HepG2 (cell line): Measurements from ENCODE around the gene COPS3. TPM values are rescaled to one million over a fixed set of nuclear protein-coding genes. Genes with fewer than 3 reads are reported as not detected.
A peak's percentile ranks its signal among the peaks of the same experiment; 100 is the strongest.

Source experiments
- ASH2L ChIP-seq: fragments of 300-600, 200-600 bp; sonication (generic); IDR thresholded peaks from 2 replicates; pipeline ENCODE4 v1.7.0; 2017; ENCODE audit warnings: low read depth, mild to moderate bottlenecking, moderate library complexity, mixed read lengths, low read length; ENCODE audit not compliant: insufficient read length
- BRF2 ChIP-seq: sonication (generic); formaldehyde crosslinking; IDR thresholded peaks from 2 replicates; pipeline ENCODE4 v1.8.1; 2022; ENCODE audit warnings: mild to moderate bottlenecking, missing genetic modification reagents
- FOXJ3 ChIP-seq: sonication (generic); formaldehyde crosslinking; IDR thresholded peaks from 2 replicates; pipeline ENCODE4 v1.4.0; 2020; ENCODE audit warnings: missing genetic modification reagents, mild to moderate bottlenecking, borderline replicate concordance
- GATAD1 ChIP-seq: IDR thresholded peaks from 2 replicates; pipeline ENCODE4 v1.6.1; 2016; ENCODE audit warnings: missing genetic modification reagents, missing compliant biosample characterization
- HIVEP1 ChIP-seq: sonication (generic); formaldehyde crosslinking; IDR thresholded peaks from 2 replicates; pipeline ENCODE4 v1.4.0; 2020; ENCODE audit warnings: mild to moderate bottlenecking, missing genetic modification reagents
- HNF1B ChIP-seq: sonication (generic); formaldehyde crosslinking; IDR thresholded peaks from 2 replicates; pipeline ENCODE4 v1.5.1; 2020; ENCODE audit warnings: mild to moderate bottlenecking, moderate library complexity, missing genetic modification reagents
- JDP2 ChIP-seq: sonication (generic); formaldehyde crosslinking; IDR thresholded peaks from 2 replicates; pipeline ENCODE4 v1.8.1; 2022; ENCODE audit warnings: missing genetic modification reagents, borderline replicate concordance
- JUNB ChIP-seq: sonication (generic); formaldehyde crosslinking; IDR thresholded peaks from 2 replicates; pipeline ENCODE4 v1.8.0; 2022; ENCODE audit warnings: missing genetic modification reagents, mild to moderate bottlenecking, borderline replicate concordance
- MXD1 ChIP-seq: sonication (generic); formaldehyde crosslinking; IDR thresholded peaks from 2 replicates; pipeline ENCODE4 v1.4.0; 2020; ENCODE audit warnings: mild to moderate bottlenecking, missing genetic modification reagents
- PATZ1 ChIP-seq: sonication (generic); formaldehyde crosslinking; IDR thresholded peaks from 2 replicates; pipeline ENCODE4 v1.4.0; 2020; ENCODE audit warnings: missing genetic modification reagents
- POGZ ChIP-seq: sonication (generic); formaldehyde crosslinking; IDR thresholded peaks from 2 replicates; pipeline ENCODE4 v1.4.0; 2020; ENCODE audit warnings: mild to moderate bottlenecking, missing genetic modification reagents
- SP2 ChIP-seq: sonication (generic); formaldehyde crosslinking; IDR thresholded peaks from 2 replicates; pipeline ENCODE4 v1.5.1; 2020; ENCODE audit warnings: mild to moderate bottlenecking, missing genetic modification reagents
- TRIM24 ChIP-seq: sonication (generic); formaldehyde crosslinking; IDR thresholded peaks from 2 replicates; pipeline ENCODE4 v1.8.0; 2022; ENCODE audit warnings: mild to moderate bottlenecking, missing genetic modification reagents
- UBTF ChIP-seq: sonication (generic); formaldehyde crosslinking; IDR thresholded peaks from 2 replicates; pipeline ENCODE4 v1.4.0; 2020; ENCODE audit warnings: mild to moderate bottlenecking, missing genetic modification reagents
- ZBTB2 ChIP-seq: sonication (generic); formaldehyde crosslinking; IDR thresholded peaks from 2 replicates; pipeline ENCODE4 v1.8.0; 2022; ENCODE audit warnings: low read depth, missing genetic modification reagents
- ZFP37 ChIP-seq: sonication (generic); formaldehyde crosslinking; IDR thresholded peaks from 2 replicates; pipeline ENCODE4 v1.4.0; 2020; ENCODE audit warnings: missing genetic modification reagents, borderline replicate concordance
- ZNF264 ChIP-seq: sonication (generic); formaldehyde crosslinking; IDR thresholded peaks from 2 replicates; pipeline ENCODE4 v1.4.0; 2020; ENCODE audit warnings: missing genetic modification reagents
- ZNF605 ChIP-seq: sonication (generic); formaldehyde crosslinking; IDR thresholded peaks from 2 replicates; pipeline ENCODE4 v1.8.0; 2022; ENCODE audit warnings: mild to moderate bottlenecking, missing genetic modification reagents
- ZNF772 ChIP-seq: sonication (generic); formaldehyde crosslinking; IDR thresholded peaks from 2 replicates; pipeline ENCODE4 v1.5.0; 2020; ENCODE audit warnings: mild to moderate bottlenecking, missing genetic modification reagents
- ZSCAN9 ChIP-seq: IDR thresholded peaks from 2 replicates; pipeline ENCODE4 v1.6.1; 2016; ENCODE audit warnings: borderline replicate concordance
- polyA plus RNA-seq, 8 experiments: library from polyadenylated mRNA; depleted of rRNA in 3 of 8; stranded (reverse) in 7 of 8; unstranded in 1 of 8; fragments of >200 nt; fragmentation: Illumina TruSeq in 4 of 8; extraction: Trizol in 4 of 8; gene quantifications; 2 replicates each; pipeline versions ENCODE4 v1.2.1 to v1.2.3, GENCODE V29; 2011 to 2016; ENCODE audit warnings: low read depth in 4 of 8, missing spikeins in 1 of 8, mixed read lengths in 1 of 8; ENCODE audit not compliant: insufficient read depth in 1 of 8
- total RNA-seq, 5 experiments: library from RNA; depleted of rRNA; stranded (reverse); fragments of >200 nt; fragmentation: Illumina TruSeq; extraction: Trizol; gene quantifications; 2 replicates each; pipeline ENCODE4 v1.2.3, GENCODE V29; 2016; ENCODE audit warnings: low read depth in 1 of 5

The COPS3 gene
- total and polyA plus RNA-seq, 2 of the 13 experiments (the other 11 are each of a cell fraction or from before 2014, with no cell fraction given) = 46.3 to 103 TPM

GRCh38 chr17:17236295-17237025 lies 44.6 kb downstream of the COPS3 start (continued):
- TF ChIP-seq UBTF (no peak), POGZ (no peak), JUNB (no peak), HIVEP1 (CRISPR knock-in tag) (0 out of 2 replicates have a peak, but pooled peaks have one; percentile 6), MXD1 (CRISPR knock-in tag) (no peak; the same call in 1 of the 2 replicates), PATZ1 (CRISPR knock-in tag) (no peak; the same call in 1 of the 2 replicates), ZSCAN9 (no peak), SP2 (CRISPR knock-in tag) (no peak), TRIM24 (0 out of 2 replicates have a peak, but pooled peaks have one; percentile 27), JDP2 (CRISPR knock-in tag) (no peak), BRF2 (CRISPR knock-in tag) (no peak), GATAD1 (CRISPR knock-in tag) (no peak), ZNF772 (no peak), ASH2L (peak; percentile 12), FOXJ3 (no peak), ZNF264 (CRISPR knock-in tag) (no peak), ZBTB2 (no peak), HNF1B (no peak), ZFP37 (no peak), ZNF605 (CRISPR knock-in tag) (no peak)
